GM18517 (cell line): ENCODE results near the gene CLDN18.

Experiments
- ATAC-seq: cut with Tn5 transposase; IDR thresholded peaks from one replicate; pipeline ENCODE4 v1.9.1; 2021; ENCODE audit warnings: mild to moderate bottlenecking, moderate library complexity; ENCODE audit not compliant: unreplicated experiment

The CLDN18 gene

DNA sequence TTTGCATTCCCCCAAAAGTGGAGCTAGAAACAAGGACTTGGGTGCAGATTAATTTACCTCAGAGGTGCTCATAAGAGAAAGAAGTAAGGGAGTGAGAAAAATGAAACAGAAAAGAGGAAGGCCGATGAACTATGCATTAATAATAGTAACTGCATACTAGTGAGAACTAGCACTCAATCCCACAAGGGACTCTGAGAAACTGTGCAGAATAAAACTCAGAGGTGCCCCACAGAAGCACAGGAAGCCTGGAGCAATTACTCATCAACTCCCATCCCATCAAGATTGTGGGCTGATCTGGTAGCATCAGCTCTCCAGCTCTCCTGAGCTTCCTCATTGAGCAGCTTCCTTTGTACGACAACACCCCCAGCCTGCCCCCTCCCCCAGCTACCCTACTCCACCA, 50.8 kb downstream of the CLDN18 start:
- peak; percentile 62 for ATAC-seq

DNA sequence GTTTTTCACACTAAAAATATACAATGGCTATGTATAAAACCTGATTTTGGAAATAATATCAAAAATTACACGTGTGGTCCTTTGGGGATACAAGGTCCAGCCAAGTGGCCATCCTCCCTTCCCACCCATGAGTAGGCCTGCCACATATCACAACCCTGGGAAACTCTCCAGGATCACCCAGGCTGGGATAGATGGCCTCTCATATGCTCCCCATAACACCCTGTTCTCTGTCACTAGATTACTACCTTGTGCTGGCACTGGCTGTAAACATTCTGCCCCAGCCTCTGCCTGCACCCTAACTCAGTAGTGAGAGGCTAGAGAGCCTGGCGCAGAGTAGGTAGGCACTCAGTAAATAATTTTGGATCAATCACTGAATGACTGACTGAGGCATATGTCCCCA, 52.1 kb downstream of the CLDN18 start:
- ATAC-seq, result no peak

DNA sequence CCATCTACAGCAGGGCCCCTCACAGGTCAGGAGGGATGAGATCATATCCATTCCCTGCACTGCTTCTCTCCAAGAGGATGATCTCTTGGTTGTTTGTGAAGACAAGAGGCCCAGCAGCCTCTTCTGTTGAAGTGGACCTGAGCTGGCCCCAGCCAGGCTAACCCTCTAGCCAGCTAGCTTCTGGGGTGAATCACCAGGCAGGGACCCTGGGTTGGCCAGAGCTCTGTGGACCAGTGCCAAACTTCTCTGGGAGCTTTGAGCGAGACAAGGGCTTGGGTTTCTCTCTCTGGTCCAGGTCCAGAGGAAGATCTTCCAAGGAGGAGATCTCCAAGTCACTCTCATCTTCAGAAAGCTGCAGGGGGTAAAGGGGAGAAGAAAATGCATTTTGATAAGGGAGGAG, 52.7 kb downstream of the CLDN18 start:
- ATAC-seq, result no peak

DNA sequence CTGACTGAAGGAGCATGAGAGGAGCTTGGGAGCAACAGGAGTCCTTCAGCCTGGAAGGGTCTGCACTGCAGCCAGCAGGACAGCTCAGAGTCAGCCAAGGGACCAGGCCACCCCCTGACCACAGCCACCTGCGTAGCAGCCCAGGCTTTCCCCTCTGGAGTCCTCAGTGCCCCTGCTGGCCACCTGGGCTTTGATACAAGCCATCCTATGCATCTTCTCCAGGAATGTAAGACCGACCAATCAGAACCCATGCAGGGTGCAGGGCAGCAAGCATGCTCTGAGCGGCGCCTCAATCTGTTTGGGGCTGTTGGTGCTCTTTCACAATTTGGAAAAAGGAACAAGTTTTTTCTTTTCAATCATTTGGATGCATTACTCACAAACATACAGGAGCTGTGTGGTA, 53.5 kb downstream of the CLDN18 start:
- no peak for ATAC-seq

- ATAC-seq, result no peak
These were observed 56.0 kb downstream of the CLDN18 start for GRCh38 chr3:138065949-138066348.

DNA sequence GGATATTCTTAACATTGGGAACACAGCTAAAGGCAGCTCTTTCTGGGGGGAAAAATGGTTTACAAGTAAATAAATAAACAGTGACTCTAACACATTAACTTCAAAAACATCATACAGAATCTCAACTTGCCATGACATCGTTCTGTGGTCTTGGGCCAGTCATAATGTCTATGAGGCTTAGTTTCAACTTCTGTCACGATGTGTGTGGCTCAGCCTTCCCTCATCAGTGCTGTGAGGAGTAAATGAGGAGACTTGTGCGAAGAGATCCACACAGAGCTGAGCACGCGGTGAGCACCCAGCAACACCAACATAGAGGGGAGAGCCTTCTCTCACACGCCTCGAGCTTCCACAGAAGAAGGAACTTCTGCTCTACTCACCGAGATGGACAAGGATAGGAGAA, 56.4 kb downstream of the CLDN18 start:
- ATAC-seq, result peak; percentile 69

GRCh38 chr3:138066972-138067371, 57.0 kb downstream of the CLDN18 start:
- no peak for ATAC-seq

DNA sequence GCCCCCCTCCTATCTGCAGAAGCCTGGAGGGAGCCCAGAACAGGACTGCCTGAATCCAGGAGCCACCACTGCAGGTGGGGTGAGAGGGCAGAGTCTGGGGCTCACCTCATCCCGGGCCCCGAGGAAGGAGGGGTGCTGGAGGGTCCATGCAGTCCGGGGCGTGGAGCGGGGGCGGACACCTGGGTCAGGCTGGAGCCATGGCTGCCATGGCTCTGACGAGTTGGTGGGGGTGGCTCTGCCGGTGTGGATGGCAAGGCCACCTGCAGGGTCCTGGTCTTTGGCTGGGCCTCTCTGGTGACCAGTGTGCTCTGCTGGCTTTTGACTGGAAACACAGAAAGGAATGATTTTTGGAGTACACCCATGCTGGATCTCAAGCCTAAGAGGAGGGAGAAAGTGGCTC, 58.1 kb downstream of the CLDN18 start:
- no peak for ATAC-seq

DNA sequence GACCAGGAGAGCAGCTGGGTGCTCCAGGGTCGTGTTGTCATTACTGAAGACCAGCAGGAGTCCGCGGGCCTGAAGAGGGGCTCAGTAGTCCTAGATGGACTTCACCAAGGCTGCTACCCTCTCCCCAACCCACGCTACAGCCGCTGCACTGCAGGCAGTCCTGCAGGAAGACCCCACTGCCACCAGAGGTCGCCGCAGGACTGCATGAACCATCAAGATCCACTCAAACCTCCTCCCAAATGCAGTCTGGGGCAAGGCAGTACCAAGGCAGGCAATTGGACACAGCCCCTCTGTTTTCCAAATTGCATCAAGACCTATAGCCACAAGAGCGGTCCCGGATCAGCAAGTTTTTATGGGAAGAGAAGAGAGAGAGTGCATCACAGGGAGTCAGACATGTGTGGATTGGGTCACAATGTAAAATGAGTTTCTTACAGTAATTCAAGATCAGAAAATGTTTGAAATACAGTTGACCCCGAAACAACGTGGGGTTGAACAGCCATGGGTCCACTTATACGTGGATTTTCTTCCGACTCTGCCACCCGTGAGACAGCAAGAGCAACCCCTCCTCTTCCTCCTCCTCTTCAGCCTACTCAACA, 58.7 kb downstream of the CLDN18 start:
- ATAC-seq, result peak; percentile 88

DNA sequence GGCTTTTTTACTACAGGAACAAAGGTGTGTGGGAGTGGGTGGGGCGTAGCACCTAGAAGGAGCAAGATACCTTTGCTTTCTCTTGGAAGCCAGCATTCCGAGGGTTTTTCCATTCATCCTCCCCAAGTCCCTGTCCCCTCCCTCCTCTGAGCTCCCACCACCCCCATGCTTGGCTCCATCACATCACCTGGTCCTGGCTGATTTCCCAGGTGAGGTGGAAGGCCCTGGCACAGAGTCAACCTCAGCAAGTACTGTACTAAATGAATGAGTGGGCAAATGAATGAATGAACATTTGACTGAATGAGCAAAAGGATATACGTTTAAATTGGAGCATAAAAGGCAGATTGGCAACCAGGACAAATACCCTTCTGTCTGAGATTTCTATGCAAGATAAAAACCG, 60.0 kb downstream of the CLDN18 start:
- no peak for ATAC-seq

GRCh38 chr3:138072796-138073195, 62.8 kb downstream of the CLDN18 start:
- ATAC-seq, result no peak

DNA sequence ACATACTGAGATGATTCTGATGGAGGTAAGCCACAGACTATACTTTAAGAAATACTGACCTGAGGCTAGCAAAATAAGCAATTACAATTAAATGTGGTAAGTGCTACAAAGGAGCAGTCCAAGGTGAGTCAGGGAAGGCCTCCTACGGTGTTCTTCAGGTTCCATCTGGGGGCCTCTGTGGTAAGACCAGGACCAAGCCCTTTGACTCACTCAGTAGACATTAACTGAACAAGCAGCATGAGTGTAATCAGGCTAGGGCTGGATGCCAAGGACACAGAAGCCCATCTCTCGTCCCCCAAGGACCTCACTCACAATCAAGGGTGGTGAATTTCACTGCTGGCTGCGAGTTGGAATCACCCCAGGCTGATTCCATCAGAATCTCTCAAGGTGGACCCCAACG, 68.1 kb downstream of the CLDN18 start:
- no peak for ATAC-seq

GRCh38 chr3:138078901-138079344, 69.0 kb downstream of the CLDN18 start:
- ATAC-seq, result no peak

GRCh38 chr3:138079901-138080300, 69.9 kb downstream of the CLDN18 start:
- ATAC-seq, result no peak

DNA sequence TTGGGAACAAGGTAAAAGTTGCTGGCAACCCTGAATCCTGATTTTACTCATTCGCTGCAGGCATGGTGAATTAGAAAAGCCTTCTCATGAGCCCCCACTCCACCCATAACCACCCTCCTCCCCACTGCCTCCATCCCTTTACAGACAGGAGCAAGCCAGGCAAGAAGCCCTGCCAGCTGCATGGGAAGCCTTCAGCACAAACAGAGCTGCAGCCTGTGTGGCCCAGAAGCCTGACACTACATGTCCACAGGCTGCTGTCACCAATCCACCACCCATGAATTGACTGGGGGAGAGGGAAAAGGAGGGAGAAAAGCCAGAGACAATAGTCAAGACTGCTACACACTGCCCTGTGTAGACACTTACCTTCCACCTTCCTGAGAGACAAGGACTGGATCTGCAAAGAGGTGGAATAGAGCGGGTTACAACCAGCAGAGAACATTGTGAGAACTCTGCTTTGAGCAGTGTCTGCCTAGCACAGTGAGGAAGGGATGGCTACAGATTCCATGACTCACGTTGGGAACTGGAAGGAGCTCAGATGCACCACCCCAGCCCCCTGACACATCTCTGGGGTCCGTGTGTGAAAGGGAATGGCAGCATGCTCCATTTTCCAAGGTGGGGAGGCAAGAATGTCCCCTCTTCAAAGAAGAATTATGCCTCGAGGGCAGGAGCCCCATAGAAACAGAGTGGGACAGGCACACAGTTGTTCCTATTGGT, 71.6 kb downstream of the CLDN18 start:
- no peak for ATAC-seq

DNA sequence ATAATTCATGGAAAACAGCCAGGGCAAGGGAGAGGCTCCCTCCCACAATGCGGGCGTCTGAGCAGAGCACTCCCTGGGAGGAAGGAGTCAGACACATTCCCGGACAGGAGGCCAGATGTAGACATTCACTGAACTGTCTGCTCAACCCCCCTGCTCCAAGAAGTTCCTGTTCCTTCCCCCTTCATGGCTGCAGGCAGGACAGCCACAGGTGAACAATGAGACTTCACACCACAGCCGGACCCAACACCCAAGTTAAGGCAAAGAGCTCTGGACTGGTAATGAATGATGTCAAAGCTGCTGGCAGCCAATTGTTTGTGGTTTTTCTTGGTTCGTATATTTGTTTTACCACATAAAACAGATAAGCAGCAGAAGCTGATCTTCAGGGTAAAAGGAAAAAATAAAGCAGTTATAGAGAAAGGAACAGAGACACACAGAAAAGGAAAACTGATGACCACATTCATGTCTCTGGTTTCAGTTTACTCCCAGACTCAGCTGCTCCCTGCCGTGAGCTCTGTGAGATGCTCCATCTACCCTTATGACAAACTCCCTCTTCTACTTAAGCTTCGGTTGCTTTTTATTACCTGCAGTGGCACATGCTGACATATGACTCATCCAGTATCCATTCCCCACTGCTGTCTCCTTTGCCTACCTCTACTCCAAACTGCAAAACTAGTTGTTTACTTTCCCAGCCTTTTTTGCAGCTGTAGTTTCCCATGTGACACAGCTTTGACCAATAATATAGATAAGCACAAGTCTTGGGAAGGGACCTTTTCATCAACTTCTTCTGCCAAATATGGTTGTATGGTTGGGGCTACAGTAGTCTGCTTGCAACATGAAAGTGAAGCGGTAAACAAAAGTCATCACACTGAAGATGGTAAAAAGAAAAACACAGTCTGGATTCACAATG, 72.4 kb downstream of the CLDN18 start:
- ATAC-seq, result no peak

DNA sequence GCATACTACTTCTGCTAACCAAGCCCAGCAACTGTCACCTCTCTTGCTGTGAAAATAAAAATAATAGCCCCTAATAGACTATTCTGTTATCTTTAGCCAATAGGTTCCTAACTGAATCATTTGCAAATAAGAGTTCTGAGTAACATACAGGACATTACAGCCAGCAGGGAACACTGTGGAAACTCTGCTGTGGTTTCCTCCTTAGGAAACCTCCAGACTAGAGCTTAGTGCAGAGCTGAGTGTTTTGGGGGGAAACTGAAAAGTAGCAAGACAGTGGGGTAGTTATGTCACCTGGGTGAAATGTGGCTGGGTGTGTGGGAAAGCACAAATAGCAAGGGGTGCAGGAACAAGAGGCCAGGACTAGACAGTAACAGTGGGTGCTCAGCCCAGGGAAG, 73.0 kb downstream of the CLDN18 start:
- no peak for ATAC-seq
